Stimulated activated CD8-positive, alpha-beta memory T cell treated with anti-CD3 and anti-CD28 coated beads, Interleukin-12 subunit alpha, Interleukin-12 subunit beta, amount 100 ng/mL, for 24 hours (primary cell): ENCODE data around the gene RPS19.

Experiments
- DNase-seq: peaks from one replicate; pipeline ENCODE4 v3.0.0-alpha.2; 2020; ENCODE audit errors: extremely low read depth

RPS19 gene

DNA sequence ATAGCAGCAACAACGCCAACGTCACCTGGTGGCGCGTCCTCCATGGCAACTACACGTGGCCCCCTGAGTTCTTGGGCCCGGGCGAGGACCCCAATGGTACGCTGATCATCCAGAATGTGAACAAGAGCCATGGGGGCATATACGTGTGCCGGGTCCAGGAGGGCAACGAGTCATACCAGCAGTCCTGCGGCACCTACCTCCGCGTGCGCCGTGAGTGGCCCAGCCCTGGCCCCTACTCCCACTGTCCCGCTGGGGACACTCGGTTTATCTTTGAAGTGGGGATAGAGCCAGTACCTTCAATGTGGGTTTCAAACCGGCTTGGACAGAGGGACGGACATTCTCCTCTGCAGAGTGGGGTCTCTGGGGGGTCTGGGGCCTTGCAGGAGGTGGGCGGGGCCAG is 19.0 kb downstream of the RPS19 start:
- DNase-seq = no peak

GRCh38 chr19:41879670-41880328 is 19.7 kb downstream of the RPS19 start:
- no peak for DNase-seq

DNA sequence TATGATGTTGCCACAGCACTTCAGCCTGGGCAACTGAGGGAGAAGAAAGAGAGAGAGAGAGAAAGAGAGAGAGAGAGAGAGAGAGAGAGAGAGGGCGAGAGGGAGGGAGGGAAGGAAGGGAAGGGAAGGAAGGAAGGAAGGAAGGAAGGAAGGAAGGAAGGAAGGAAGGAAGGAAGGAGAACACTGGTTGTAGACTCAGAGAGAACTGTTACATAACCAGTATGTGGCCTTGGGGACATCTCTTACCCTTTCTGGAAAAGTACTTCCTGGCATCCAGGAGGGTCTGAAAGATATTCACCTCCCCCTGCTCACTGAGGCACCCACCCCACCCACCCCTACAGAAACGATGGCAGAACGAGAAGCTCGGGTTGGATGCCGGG is 20.3 kb downstream of the RPS19 start:
- no peak for DNase-seq

DNA sequence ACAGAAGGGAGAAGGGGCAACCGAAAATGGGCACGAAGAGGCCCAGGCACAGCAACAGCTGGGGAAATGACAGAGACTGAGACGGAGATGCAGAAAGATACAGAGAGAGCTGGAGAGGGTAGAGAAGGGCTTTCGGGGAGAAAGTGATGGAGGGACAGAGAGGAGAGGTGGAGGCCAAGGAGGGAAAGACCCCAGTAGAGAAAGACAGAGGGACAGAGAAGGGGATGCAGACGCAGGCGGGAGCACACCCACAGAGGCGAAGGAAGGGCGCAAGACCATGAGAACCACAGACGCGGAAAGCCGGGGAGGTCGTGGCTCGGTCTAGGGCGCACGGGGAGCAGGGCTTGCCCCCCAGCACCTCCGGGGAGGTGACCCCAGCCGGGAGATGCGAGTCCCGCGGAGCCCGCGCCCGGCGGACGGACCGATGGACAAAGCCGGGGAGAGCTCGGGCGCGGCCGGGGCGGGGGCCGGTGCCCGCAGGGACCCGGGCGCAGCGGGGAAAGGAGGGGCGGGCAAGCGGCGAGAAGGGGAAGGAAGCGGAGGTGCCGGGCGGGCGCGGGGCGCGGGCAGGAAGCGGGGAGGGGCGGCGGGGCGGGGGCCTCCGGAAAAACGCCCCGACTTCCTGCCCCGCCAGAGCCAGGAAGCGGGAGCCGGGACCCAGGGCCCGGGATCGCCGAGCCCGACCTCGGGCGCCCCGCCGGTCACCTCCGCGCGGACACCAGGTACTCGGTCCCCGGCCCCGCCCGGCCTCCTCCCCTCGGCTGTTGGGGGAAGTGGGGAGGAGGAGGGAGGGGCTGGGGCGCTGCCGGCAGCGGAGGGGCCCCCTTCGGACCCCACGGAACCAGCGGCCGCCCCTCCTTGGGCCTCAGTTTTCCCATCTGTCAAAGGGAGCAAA is 22.8 kb downstream of the RPS19 start, which contains the start of gene ARHGEF1:
Gene ARHGEF1, plus strand, starts transcription at position 617 of the 895 bp plus-strand sequence. CDS start 4,899 bp downstream, outside the sequence.
- no peak for DNase-seq

- DNase-seq = no peak
These were observed 23.4 kb downstream of the RPS19 start for GRCh38 chr19:41883463-41883820.

DNA sequence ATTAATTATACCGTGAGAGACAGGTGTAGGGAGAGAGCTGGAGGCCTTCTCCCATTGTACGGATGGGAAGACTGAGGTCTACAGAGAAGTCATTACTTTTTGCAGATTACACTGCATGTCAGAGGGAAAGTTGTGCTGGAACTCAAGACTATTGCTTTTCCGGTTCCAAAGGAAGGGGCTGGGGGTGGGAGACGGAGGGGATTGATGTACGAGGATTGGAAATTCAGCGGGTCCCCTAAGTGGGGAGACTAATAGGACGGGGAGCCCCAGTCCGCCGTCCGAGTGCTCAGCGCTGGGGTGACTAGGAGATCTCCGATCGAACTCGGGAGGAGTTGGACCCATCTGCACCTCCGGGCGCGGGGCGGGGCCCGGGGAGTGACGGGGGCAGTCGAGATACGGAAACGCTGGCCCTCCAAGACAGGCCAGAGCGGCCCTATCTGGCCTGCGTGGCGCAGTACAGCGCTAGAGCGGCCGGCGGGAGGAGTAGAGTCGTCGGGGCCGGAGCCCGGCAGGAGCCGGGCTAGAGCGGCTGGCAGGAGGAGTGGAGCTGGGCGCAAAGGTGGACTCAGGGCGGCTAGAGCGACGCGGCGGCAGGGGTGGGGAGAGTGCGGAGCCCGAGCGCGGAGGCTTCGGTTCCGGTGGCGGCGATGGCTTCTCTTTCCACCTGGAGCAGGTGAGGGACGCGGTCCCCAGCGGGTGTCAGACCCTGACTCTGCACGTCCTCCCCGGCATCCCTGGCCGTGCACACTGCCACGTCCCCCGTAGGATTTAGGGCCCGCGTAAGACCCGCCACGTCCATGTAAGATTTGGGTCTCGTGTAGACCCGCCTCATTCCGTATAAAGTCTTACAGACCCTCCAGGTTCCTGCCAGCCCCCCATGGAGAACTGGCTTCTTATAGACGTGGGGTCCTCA is 24.0 kb downstream of the RPS19 start:
- DNase-seq = peak; percentile 77

- DNase-seq = no peak
These were observed 27.0 kb downstream of the RPS19 start for GRCh38 chr19:41886761-41887710.

- DNase-seq = peak; percentile 72
These were observed 27.8 kb downstream of the RPS19 start for GRCh38 chr19:41887711-41888382.

DNA sequence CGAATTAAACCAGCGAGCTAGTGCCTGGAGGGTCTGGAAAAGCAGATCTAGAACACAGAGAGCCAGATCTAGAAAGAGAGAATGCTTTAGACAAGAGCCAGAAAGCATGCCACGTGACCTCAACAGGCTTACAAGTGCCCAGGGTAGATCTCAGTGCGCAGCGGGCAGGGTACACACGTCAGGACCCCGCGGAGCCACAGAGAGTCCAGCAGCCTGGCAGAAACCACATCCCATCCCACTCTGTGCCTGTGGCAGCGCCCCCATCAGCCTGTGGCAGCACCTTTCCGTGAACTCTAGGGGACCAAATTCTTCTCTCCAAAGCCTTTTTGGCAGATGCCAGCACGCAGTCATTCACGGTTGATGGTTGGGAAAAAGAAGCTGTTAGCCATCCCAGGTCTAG is 28.9 kb downstream of the RPS19 start:
- no peak for DNase-seq

DNA sequence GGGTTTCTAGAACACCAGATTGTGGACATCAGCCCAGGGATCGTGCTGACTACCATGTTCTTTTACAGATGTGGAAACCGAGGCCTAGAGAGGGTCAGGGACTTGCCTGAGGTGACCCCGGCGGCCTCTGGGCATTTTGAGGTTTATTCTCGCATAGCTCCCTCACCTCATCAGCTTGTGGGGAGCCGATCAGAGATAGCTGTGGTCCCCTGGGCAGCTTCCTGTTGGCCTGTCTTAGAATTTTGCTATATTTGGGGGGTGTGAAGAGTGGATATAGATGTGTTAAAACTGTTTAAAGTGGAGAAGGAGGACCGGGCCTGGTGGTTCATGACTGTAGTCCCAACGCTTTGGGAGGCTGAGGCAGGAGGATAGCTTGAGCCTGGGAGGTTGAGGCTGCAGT is 29.8 kb downstream of the RPS19 start:
- DNase-seq = no peak

DNA sequence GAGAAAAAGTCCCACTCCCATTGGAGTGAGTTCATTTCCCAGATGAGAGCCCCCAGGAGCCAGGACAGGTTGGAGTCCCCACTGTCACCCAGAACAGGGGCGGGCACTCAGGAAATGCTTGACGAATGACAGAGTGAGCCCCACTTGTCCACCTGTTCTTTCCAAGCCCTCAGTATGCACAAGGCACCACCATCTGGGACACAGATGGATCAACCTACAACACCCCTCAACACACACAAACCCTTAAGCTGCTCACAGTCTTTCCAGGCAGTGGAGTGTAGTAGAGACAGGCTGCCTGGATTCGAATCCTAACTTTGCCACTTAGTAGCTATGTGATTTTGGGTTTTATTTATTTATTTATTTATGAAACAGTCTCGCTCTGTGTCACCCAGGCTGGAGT is 30.9 kb downstream of the RPS19 start:
- DNase-seq = no peak

DNA sequence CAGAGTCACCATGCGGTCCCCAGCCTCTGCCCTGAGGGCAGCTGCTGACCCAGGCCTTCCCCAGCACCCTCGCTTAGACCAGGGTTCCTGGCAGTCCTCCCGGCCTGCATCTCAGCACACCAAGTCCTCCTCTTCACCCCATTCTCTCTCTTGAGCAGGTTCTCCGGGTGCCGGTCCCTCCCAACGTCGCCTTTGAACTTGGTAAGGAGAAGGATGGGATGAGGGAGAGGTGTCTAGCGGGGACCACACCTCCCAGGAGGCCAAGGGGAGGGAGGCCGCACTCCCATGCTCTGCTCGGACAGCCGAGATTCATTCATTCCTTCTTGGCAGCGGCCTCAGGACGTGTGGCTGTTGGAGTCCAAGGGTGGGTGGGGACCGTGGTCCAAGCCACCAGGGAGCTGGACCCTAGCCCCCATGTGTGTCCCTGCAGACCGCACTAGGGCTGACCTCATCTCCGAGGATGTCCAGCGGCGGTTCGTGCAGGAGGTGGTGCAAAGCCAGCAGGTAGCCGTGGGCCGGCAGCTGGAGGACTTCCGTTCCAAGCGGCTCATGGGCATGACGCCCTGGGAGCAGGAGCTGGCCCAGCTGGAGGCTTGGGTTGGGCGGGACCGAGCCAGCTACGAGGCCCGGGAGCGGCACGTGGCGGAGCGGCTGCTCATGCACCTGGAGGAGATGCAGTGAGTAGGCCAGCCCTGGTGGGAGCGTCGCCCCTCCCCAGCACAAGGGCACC is 32.3 kb downstream of the RPS19 start:
- no peak for DNase-seq

DNA sequence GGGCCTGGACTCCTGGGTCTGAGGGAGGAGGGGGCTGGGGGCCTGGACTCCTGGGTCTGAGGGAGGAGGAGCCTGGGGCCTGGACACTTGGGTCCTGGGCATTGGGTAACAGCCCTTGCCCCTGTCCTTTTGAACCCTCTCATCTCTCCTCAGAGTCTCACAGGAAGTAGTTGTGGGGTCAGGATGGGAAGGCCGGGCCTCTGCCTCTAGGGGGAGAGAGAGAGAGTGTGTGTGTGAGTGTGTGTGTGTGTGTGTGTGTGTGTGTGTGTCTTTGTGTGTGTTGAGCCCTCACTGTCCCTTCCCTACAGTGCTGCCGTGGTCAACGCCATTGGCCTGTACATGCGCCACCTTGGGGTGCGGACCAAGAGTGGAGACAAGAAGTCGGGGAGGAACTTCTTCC is 33.8 kb downstream of the RPS19 start:
- no peak for DNase-seq

GRCh38 chr19:41894350-41894749 is 34.3 kb downstream of the RPS19 start:
- no peak for DNase-seq

- no peak for DNase-seq
These were observed 35.9 kb downstream of the RPS19 start for GRCh38 chr19:41895745-41896580.

DNA sequence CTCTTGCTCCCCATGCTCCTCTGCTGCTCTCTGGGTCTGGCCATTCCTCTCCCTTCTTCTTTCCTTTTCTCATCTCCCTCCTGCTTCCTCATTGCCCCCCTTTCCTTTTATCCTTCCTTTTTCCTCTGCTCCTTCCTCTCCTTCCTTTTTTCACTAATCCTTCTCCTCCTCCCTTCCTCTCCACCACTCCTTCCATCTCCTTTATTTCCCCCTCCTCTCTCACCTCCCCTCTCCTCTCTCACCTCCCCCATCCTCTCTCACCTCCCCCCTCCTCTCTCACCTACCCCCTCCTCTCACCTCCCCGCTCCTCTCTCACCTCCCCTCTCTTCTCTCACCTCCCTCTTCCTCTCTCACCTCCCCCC is 36.5 kb downstream of the RPS19 start:
- DNase-seq = no peak

- DNase-seq = no peak
These were observed 37.1 kb downstream of the RPS19 start for GRCh38 chr19:41897181-41897580.

GRCh38 chr19:41897820-41898219 is 37.8 kb downstream of the RPS19 start:
- DNase-seq = no peak

DNA sequence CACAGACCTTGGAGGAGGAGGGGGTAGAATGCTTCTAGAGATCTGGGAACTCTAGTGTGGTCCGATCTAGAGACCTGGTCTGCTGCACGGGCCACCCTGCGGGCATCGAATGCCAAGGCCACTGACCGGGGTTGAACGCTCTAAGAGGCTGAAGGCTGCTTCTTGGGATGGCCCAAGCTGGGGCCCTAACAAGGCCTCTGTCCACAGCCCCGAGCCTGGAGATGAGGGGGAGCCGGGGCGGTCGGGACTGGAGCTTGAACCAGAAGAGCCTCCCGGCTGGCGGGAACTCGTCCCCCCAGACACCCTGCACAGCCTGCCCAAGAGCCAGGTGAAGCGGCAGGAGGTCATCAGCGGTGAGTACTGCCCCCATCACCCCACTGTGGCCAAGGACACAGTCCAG is 38.2 kb downstream of the RPS19 start:
- no peak for DNase-seq
